ENCODE measurements around the gene ST7.

Gene ST7

GRCh38 chr7:117096330-117096729 is 143.0 kb downstream of the ST7 start:
- in situ Hi-C loops (cut with MboI; ENCODE audit: low sequenced_read_pairs, unreplicated experiment): no loop called here
- TF ChIP-seq CTCF (IDR thresholded peaks at IDR 0.05; ENCODE audit: borderline replicate concordance, control extremely low read depth, extremely low read depth, insufficient read depth, missing control alignments): no peak

GRCh38 chr7:117096942-117097341 is 143.6 kb downstream of the ST7 start:
- in situ Hi-C loops (cut with MboI; ENCODE audit: low sequenced_read_pairs, unreplicated experiment): no loop called here
- TF ChIP-seq CTCF (IDR thresholded peaks at IDR 0.05; ENCODE audit: borderline replicate concordance, control extremely low read depth, extremely low read depth, insufficient read depth, missing control alignments): no peak

More at GRCh38 chr7:117096330-117096729, 143.0 kb downstream of the ST7 start:
- DNase-seq (ENCODE audit: low spot score): no peak

GRCh38 chr7:117097860-117098259 is 144.6 kb downstream of the ST7 start:
- TF ChIP-seq CTCF (IDR thresholded peaks at IDR 0.05; ENCODE audit: borderline replicate concordance, control extremely low read depth, extremely low read depth, insufficient read depth, missing control alignments): no peak
- DNase-seq (ENCODE audit: low spot score): no peak
- in situ Hi-C loops (cut with MboI; ENCODE audit: low sequenced_read_pairs, unreplicated experiment): no loop called here

More at GRCh38 chr7:117096942-117097341, 143.6 kb downstream of the ST7 start:
- DNase-seq (ENCODE audit: low spot score): no peak

- in situ Hi-C loops (cut with MboI; ENCODE audit: low sequenced_read_pairs, unreplicated experiment): no loop called here
- no peak for DNase-seq (ENCODE audit: low spot score)
- no peak for TF ChIP-seq CTCF (IDR thresholded peaks at IDR 0.05; ENCODE audit: borderline replicate concordance, control extremely low read depth, extremely low read depth, insufficient read depth, missing control alignments)
Observed at GRCh38 chr7:117098457-117098856, 145.2 kb downstream of the ST7 start.

GRCh38 chr7:117101026-117101425 is 147.7 kb downstream of the ST7 start:
- DNase-seq (ENCODE audit: low spot score): no peak
- in situ Hi-C loops (cut with MboI; ENCODE audit: low sequenced_read_pairs, unreplicated experiment): no loop called here
- TF ChIP-seq CTCF (IDR thresholded peaks at IDR 0.05; ENCODE audit: borderline replicate concordance, control extremely low read depth, extremely low read depth, insufficient read depth, missing control alignments): no peak

GRCh38 chr7:117110480-117111315 is 157.4 kb downstream of the ST7 start:
- TF ChIP-seq CTCF (IDR thresholded peaks at IDR 0.05; ENCODE audit: borderline replicate concordance, control extremely low read depth, extremely low read depth, insufficient read depth, missing control alignments): no peak
- in situ Hi-C loops (cut with MboI; ENCODE audit: low sequenced_read_pairs, unreplicated experiment): no loop called here
- DNase-seq (ENCODE audit: low spot score): peak; percentile 62
